ENCODE results near the gene PLA2G4B. TPM values are rescaled to one million over a fixed set of nuclear protein-coding genes. Genes with fewer than 3 reads are reported as not detected.

The PLA2G4B gene
- total RNA-seq, 2 donors from 2014 or later: 1.5 to 7.6 TPM

- DNase-seq (ENCODE audit: low spot score): no peak
- intact Hi-C loops (cut with DNase I): no loop called here
These were observed 21.9 kb upstream of the PLA2G4B start for GRCh38 chr15:41816788-41817187.

GRCh38 chr15:41817327-41817726, 21.3 kb upstream of the PLA2G4B start:
- H3K27me3 ChIP-seq (replicated peaks; ENCODE audit: insufficient read depth): no peaks in the 10 kb centered on the region
- no peak overlapping the region for H3K27ac ChIP-seq
- intact Hi-C loops (cut with DNase I): no loop called here
- WGBS: 88% methylated on average over 14 of the region's 14 CpGs
- no peak for DNase-seq (ENCODE audit: low spot score)
- TF ChIP-seq POLR2AphosphoS5 (IDR thresholded peaks at IDR 0.05) (no peak), POLR2A (IDR thresholded peaks at IDR 0.05) (no peak), CTCF (IDR thresholded peaks at IDR 0.05) (no peak)
- H3K4me1 ChIP-seq (replicated peaks): no peaks in the 10 kb centered on the region
- H3K9me3 ChIP-seq: no peaks in the 10 kb centered on the region
- H3K4me3 ChIP-seq: no peak overlapping the region
- peaks cover 2 to 31% of the 10 kb centered on the region in 2 donors for H3K36me3 ChIP-seq

More at GRCh38 chr15:41816788-41817187, 21.9 kb upstream of the PLA2G4B start:
- H3K27me3 ChIP-seq (replicated peaks; ENCODE audit: insufficient read depth): no peaks in the 10 kb centered on the region
- H3K4me1 ChIP-seq (replicated peaks): no peaks in the 10 kb centered on the region
- H3K4me3 ChIP-seq: no peak overlapping the region
- WGBS: 93% methylated on average over 9 of the region's 9 CpGs
- no peak for TF ChIP-seq POLR2AphosphoS5 (IDR thresholded peaks at IDR 0.05)
- TF ChIP-seq CTCF (IDR thresholded peaks at IDR 0.05): no peak
- no peak for TF ChIP-seq POLR2A (IDR thresholded peaks at IDR 0.05)
- no peaks in the 10 kb centered on the region for H3K9me3 ChIP-seq
- no peak overlapping the region for H3K27ac ChIP-seq
- peaks cover 2 to 29% of the 10 kb centered on the region in 2 donors for H3K36me3 ChIP-seq

- DNase-seq (ENCODE audit: low spot score): no peak
- Histone ChIP-seq H3K27ac (no peak overlapping the region), H3K27me3 (replicated peaks; ENCODE audit: insufficient read depth) (no peaks in the 10 kb centered on the region), H3K4me3 (no peak overlapping the region), H3K4me1 (replicated peaks) (no peaks in the 10 kb centered on the region), H3K9me3 (no peaks in the 10 kb centered on the region), H3K36me3 (peaks cover 2 to 26% of the 10 kb centered on the region in 2 donors)
- WGBS: 85% methylated on average over 6 of the region's 6 CpGs
- intact Hi-C loops (cut with DNase I): no loop called here
- no peak for TF ChIP-seq POLR2AphosphoS5 (IDR thresholded peaks at IDR 0.05)
- no peak for TF ChIP-seq CTCF (IDR thresholded peaks at IDR 0.05)
- no peak for TF ChIP-seq POLR2A (IDR thresholded peaks at IDR 0.05)
These were observed 20.9 kb upstream of the PLA2G4B start for GRCh38 chr15:41817781-41818180.

GRCh38 chr15:41819455-41820050, 19.1 kb upstream of the PLA2G4B start:
- Histone ChIP-seq H3K27ac (no peak overlapping the region), H3K4me3 (no peak overlapping the region), H3K9me3 (no peaks in the 10 kb centered on the region), H3K27me3 (replicated peaks; ENCODE audit: insufficient read depth) (no peaks in the 10 kb centered on the region), H3K4me1 (replicated peaks) (no peaks in the 10 kb centered on the region), H3K36me3 (peaks cover 2 to 20% of the 10 kb centered on the region in 2 donors)
- WGBS: 82% methylated on average over 9 of the region's 9 CpGs
- intact Hi-C loops (cut with DNase I): no loop called here
- TF ChIP-seq CTCF (IDR thresholded peaks at IDR 0.05) (no peak), POLR2A (IDR thresholded peaks at IDR 0.05) (no peak)
- DNase-seq (ENCODE audit: low spot score): no peak

- Histone ChIP-seq H3K4me3 (no peak overlapping the region), H3K27ac (no peak overlapping the region), H3K4me1 (replicated peaks) (no peaks in the 10 kb centered on the region), H3K36me3 (peaks cover 2 to 20% of the 10 kb centered on the region in 2 donors), H3K27me3 (replicated peaks; ENCODE audit: insufficient read depth) (no peaks in the 10 kb centered on the region), H3K9me3 (no peaks in the 10 kb centered on the region)
- DNase-seq (ENCODE audit: low spot score): peak; percentile 50
- WGBS: 37% methylated on average over 6 of the region's 6 CpGs
- no peak for TF ChIP-seq POLR2A (IDR thresholded peaks at IDR 0.05)
- TF ChIP-seq CTCF (IDR thresholded peaks at IDR 0.05): no peak
- TF ChIP-seq POLR2AphosphoS5 (IDR thresholded peaks at IDR 0.05): peak; percentile 26
- intact Hi-C loops (cut with DNase I): no loop called here
These were observed 17.7 kb upstream of the PLA2G4B start for GRCh38 chr15:41820791-41821423.

Data from prostate gland (tissue), 2 donors.